ENCODE results near the gene COMMD2.

Gene COMMD2

DNA sequence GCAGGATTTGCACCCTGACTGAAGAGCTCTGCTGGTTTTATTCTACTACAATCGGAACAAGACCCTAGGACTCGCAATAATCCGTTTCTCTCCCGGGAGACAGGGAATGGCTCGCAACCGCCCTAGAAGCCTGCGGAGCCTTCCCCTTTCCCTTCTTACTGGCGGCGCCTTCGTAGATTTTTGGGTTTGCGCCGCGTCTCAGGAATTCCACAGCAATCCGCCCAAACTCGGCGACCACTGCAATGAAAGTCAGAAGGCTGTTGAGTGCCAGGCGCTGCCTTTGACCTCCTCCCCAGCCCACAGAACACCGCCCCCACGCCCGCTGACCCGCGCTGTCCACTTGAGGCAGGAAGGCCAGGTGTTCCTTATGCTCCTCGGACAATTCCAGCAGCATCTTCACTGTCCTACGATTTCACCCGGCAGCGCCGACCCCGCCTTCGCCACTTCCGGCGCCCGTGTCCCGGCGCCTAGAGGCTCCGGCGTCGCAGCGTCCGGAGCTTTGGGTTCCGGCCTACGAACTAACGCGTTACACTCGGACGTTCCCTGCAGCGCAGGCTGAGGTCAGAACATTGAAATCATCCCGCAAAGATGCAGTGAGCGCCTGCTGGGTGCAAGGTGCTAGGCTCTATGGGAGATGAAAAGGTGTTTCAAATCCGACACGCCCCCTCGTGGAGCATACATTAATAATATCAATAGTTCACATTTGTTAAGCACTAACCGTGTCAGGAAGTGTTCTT, at the start of gene COMMD2:
COMMD2 (minus strand) TSS at position 439 of the 737 bp plus-strand sequence; CDS start at position 394, 45 bp downstream.
- H3K4me3 ChIP-seq (replicated peaks; ENCODE audit: low read depth, low read length), result peak within 1 kb of the TSS; percentile 94
- DNase-seq (ENCODE audit: low read depth), result peak; percentile 86
- TF ChIP-seq, protein P1, sequence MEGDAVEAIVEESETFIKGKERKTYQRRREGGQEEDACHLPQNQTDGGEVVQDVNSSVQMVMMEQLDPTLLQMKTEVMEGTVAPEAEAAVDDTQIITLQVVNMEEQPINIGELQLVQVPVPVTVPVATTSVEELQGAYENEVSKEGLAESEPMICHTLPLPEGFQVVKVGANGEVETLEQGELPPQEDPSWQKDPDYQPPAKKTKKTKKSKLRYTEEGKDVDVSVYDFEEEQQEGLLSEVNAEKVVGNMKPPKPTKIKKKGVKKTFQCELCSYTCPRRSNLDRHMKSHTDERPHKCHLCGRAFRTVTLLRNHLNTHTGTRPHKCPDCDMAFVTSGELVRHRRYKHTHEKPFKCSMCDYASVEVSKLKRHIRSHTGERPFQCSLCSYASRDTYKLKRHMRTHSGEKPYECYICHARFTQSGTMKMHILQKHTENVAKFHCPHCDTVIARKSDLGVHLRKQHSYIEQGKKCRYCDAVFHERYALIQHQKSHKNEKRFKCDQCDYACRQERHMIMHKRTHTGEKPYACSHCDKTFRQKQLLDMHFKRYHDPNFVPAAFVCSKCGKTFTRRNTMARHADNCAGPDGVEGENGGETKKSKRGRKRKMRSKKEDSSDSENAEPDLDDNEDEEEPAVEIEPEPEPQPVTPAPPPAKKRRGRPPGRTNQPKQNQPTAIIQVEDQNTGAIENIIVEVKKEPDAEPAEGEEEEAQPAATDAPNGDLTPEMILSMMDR (IDR thresholded peaks at IDR 0.05; ENCODE audit: low read length, missing control alignments), result peak; percentile 21

DNA sequence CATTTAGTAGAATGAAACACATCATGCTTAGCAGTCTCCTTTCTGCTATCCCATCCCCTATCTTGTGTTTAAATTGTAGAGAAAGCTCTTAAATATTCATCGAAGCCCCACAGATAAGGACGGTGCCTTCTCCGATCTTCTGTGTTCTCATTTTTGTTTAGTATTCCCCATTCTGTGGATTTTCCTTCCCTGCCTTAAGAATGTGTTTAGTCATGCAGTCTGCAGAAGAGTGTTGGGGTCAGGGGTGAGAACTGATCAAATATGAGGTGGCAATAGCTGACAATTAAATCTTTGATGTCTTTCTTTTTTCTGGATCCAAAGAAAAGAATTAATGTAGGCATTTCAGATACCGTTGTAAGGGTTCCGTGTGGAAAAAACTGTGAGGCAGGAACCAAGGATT, 49.4 kb upstream of the COMMD2 start:
- DNase-seq (ENCODE audit: low read depth), result no peak
- no peak overlapping the region for H3K4me3 ChIP-seq (replicated peaks; ENCODE audit: low read depth, low read length)
- TF ChIP-seq, protein P1 (IDR thresholded peaks at IDR 0.05; ENCODE audit: low read length, missing control alignments), result no peak

DNA sequence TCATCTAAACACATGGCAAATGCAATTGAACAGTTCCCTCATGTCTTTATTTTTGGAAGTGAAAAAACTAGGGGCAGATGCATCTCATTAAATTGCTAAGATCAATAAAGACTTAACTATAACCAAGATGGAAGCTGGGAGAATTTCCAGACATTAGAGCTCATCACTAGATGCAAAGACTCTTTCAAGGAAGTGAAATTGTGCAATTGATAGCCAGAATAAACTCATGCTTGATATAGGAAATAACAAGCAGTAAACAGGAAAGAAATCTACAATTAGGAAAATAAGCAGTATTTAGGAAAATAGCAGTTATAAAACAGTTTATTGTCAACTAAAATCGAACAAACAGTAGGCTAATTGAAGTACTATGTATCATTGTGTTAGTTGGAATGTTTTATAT, 48.9 kb upstream of the COMMD2 start:
- no peak overlapping the region for H3K4me3 ChIP-seq (replicated peaks; ENCODE audit: low read depth, low read length)
- TF ChIP-seq, protein P1 (IDR thresholded peaks at IDR 0.05; ENCODE audit: low read length, missing control alignments), result no peak

DNA sequence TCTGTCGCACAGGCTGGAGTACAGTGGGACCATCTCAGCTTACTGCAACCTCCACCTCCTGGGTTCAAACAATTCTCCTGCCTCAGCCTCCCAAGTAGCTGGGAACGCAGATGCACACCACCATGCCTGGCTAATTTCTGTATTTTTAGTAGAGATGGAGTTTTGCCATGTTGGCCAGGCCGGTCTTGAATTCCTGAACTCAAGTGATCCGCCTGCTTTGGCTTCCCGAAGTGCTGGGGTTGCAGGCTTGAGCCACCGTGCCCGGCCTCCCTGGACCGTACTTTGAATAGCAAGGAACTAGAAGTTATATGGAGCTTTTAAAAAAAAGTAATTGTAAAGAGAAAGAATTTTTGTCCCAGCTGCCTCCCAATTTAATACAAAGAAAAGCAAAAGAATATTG, 48.4 kb upstream of the COMMD2 start:
- no peak overlapping the region for H3K4me3 ChIP-seq (replicated peaks; ENCODE audit: low read depth, low read length)
- TF ChIP-seq, protein P1 (IDR thresholded peaks at IDR 0.05; ENCODE audit: low read length, missing control alignments), result no peak
- DNase-seq (ENCODE audit: low read depth), result no peak

More for the DNA sequence above, 48.9 kb upstream of the COMMD2 start:
- DNase-seq (ENCODE audit: low read depth), result no peak

DNA sequence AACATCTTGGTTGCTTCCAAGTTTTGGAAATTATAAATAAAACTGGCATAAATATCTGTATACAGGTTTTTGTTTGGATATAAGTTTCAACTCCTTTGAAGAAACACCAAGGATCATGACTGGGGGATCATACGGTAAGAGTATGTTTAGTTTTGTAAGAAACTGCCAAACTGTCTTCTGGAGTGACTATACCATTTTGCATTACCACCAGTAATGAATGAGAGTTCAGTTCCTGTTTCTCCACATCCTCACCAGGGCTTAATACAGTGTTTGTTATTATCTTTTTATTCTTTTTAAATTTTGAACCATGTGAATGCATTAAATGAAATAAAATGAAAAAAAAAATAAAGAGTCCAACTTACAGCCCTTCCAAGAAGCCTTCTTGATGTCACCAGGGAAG, 43.7 kb upstream of the COMMD2 start:
- no peak overlapping the region for H3K4me3 ChIP-seq (replicated peaks; ENCODE audit: low read depth, low read length)
- no peak for DNase-seq (ENCODE audit: low read depth)
- TF ChIP-seq, protein P1 (IDR thresholded peaks at IDR 0.05; ENCODE audit: low read length, missing control alignments), result no peak

DNA sequence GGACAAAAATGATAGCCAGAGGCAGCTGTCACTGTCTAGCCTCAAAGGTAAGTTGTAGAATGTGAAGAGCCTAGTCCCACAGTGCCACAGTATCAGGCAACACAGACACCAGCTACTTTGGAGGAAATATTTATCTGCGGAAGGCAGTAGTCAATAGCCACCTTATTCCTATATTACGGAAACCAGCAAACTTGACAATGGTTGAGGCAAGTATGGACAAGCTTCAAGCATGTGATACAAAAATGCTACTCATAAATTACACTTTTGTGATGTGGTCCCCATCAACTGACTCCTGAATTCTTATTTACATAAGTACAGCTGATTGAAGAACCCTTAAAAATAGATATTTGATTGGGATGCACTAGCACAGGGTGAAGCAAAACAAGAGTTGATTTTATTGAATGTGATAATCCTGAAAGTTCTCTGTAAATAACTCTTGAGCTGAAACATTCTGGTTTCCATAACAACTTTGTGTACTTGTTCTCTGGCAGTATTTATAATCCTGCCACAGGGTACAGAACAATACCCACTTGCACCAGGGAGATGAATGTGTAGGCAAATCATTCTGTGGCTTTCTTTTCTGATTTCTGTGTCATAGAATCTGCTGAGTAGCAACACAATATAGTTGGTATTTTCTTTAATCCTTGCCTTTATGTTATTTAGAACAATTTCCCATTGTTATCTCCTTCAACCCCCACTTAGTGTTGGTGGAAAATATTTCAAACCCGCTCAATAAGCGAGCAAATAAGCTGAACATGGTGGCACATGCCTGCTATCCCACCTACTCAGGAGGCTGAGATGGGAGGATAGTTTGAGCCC, 40.4 kb upstream of the COMMD2 start, which contains the start of gene ANKUB1:
ANKUB1 (minus strand) TSS at position 103 of the 819 bp plus-strand sequence. CDS start 188 bp downstream, outside the sequence.
- DNase-seq (ENCODE audit: low read depth), result no peak
- no peak within 1 kb of the TSS for H3K4me3 ChIP-seq (replicated peaks; ENCODE audit: low read depth, low read length)
- TF ChIP-seq, protein P1 (IDR thresholded peaks at IDR 0.05; ENCODE audit: low read length, missing control alignments), result no peak

Data from fibroblast of pulmonary artery (primary cell).